SK-N-SH treated with all-trans-retinoic acid at 6 μM for 48 hours (cell line): ENCODE data around the gene TMEM50A.
"Not testable (repeated sequence)": the region's sequence is repeated elsewhere in the genome, so short reads cannot be mapped to it uniquely, and the experiment has no call there.

Source experiments
- ARNTL ChIP-seq: fragments of 450-650 bp; formaldehyde crosslinking; IDR thresholded peaks from 2 replicates; pipeline ENCODE4 v1.5.0; 2020; ENCODE audit warnings: low read depth, mild to moderate bottlenecking, moderate library complexity, borderline replicate concordance
- ESRRG ChIP-seq: fragments of 250-450 bp; sonication (Bioruptor Pico); IDR thresholded peaks from 2 replicates; pipeline ENCODE4 v1.6.1; 2021; ENCODE audit warnings: mild to moderate bottlenecking
- ISL1 ChIP-seq: fragments of 250-450 bp; sonication (Bioruptor Pico); IDR thresholded peaks from 2 replicates; pipeline ENCODE4 v2.1.2; 2022; ENCODE audit warnings: mild to moderate bottlenecking, moderate library complexity
- PATZ1 ChIP-seq: fragments of 250-450 bp; sonication (Bioruptor Pico); IDR thresholded peaks from 2 replicates; pipeline ENCODE4 v1.8.0; 2020; ENCODE audit warnings: mild to moderate bottlenecking, moderate library complexity, borderline replicate concordance
- RARB ChIP-seq: fragments of 250-450 bp; sonication (Bioruptor Pico); IDR thresholded peaks from 2 replicates; pipeline ENCODE4 v1.8.0; 2021; ENCODE audit warnings: mild to moderate bottlenecking, moderate library complexity
- SNAI2 ChIP-seq: fragments of 250-450 bp; sonication (Bioruptor Pico); IDR thresholded peaks from 2 replicates; pipeline ENCODE4 v1.5.0; 2020; ENCODE audit warnings: mild to moderate bottlenecking, moderate library complexity
- TOX ChIP-seq: fragments of 250-450 bp; sonication (Bioruptor Pico); IDR thresholded peaks from 2 replicates; pipeline ENCODE4 v1.8.0; 2021; ENCODE audit warnings: mild to moderate bottlenecking, moderate library complexity, borderline replicate concordance
- ZFP30 ChIP-seq: fragments of 450-650 bp; formaldehyde crosslinking; IDR thresholded peaks from 2 replicates; pipeline ENCODE4 v1.5.0; 2022; ENCODE audit warnings: mild to moderate bottlenecking, moderate library complexity
- ZNF8 ChIP-seq: fragments of 450-650 bp; formaldehyde crosslinking; IDR thresholded peaks from 2 replicates; pipeline ENCODE4 v1.5.0; 2020; ENCODE audit warnings: mild to moderate bottlenecking, moderate library complexity
- TF ChIP-seq, protein P1 (sequence below): fragments of 250-450 bp; sonication (Bioruptor Pico); IDR thresholded peaks from 2 replicates; pipeline ENCODE4 v1.5.0; 2020; ENCODE audit warnings: mild to moderate bottlenecking, moderate library complexity
- TF ChIP-seq, protein P2 (sequence below): fragments of 250-450 bp; sonication (Bioruptor Pico); IDR thresholded peaks from 2 replicates; pipeline ENCODE4 v1.5.1; 2021; ENCODE audit warnings: mild to moderate bottlenecking, moderate library complexity
- TF ChIP-seq, protein P3 (sequence below): fragments of 250-450 bp; sonication (Bioruptor Pico); IDR thresholded peaks from 2 replicates; pipeline ENCODE4 v1.8.0; 2021; ENCODE audit warnings: low read depth, mild to moderate bottlenecking, moderate library complexity, borderline replicate concordance

GRCh38 chr1:25296501-25296900 lies 41.6 kb upstream of the TMEM50A start:
- not testable (repeated sequence) for TF ChIP-seq ISL1; ESRRG; ZFP30 (CRISPR knock-in tag); ARNTL (CRISPR knock-in tag); ZNF8 (CRISPR knock-in tag); PATZ1; RARB; TOX (CRISPR knock-in tag); SNAI2 (CRISPR knock-in tag)
- TF ChIP-seq, protein P1, sequence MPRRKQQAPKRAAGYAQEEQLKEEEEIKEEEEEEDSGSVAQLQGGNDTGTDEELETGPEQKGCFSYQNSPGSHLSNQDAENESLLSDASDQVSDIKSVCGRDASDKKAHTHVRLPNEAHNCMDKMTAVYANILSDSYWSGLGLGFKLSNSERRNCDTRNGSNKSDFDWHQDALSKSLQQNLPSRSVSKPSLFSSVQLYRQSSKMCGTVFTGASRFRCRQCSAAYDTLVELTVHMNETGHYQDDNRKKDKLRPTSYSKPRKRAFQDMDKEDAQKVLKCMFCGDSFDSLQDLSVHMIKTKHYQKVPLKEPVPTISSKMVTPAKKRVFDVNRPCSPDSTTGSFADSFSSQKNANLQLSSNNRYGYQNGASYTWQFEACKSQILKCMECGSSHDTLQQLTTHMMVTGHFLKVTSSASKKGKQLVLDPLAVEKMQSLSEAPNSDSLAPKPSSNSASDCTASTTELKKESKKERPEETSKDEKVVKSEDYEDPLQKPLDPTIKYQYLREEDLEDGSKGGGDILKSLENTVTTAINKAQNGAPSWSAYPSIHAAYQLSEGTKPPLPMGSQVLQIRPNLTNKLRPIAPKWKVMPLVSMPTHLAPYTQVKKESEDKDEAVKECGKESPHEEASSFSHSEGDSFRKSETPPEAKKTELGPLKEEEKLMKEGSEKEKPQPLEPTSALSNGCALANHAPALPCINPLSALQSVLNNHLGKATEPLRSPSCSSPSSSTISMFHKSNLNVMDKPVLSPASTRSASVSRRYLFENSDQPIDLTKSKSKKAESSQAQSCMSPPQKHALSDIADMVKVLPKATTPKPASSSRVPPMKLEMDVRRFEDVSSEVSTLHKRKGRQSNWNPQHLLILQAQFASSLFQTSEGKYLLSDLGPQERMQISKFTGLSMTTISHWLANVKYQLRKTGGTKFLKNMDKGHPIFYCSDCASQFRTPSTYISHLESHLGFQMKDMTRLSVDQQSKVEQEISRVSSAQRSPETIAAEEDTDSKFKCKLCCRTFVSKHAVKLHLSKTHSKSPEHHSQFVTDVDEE (CRISPR knock-in tag): not testable (repeated sequence)
- TF ChIP-seq, protein P2, sequence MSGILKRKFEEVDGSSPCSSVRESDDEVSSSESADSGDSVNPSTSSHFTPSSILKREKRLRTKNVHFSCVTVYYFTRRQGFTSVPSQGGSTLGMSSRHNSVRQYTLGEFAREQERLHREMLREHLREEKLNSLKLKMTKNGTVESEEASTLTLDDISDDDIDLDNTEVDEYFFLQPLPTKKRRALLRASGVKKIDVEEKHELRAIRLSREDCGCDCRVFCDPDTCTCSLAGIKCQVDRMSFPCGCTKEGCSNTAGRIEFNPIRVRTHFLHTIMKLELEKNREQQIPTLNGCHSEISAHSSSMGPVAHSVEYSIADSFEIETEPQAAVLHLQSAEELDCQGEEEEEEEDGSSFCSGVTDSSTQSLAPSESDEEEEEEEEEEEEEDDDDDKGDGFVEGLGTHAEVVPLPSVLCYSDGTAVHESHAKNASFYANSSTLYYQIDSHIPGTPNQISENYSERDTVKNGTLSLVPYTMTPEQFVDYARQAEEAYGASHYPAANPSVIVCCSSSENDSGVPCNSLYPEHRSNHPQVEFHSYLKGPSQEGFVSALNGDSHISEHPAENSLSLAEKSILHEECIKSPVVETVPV (CRISPR knock-in tag): not testable (repeated sequence)
- TF ChIP-seq, protein P3, sequence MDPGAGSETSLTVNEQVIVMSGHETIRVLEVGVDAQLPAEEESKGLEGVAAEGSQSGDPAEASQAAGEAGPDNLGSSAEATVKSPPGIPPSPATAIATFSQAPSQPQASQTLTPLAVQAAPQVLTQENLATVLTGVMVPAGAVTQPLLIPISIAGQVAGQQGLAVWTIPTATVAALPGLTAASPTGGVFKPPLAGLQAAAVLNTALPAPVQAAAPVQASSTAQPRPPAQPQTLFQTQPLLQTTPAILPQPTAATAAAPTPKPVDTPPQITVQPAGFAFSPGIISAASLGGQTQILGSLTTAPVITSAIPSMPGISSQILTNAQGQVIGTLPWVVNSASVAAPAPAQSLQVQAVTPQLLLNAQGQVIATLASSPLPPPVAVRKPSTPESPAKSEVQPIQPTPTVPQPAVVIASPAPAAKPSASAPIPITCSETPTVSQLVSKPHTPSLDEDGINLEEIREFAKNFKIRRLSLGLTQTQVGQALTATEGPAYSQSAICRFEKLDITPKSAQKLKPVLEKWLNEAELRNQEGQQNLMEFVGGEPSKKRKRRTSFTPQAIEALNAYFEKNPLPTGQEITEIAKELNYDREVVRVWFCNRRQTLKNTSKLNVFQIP (CRISPR knock-in tag): not testable (repeated sequence)
